Glomerular visceral epithelial cell (primary cell): ENCODE measurements around the gene SLC6A19.
"Not testable (repeated sequence)": the region's sequence is repeated elsewhere in the genome, so short reads cannot be mapped to it uniquely, and the experiment has no call there.

Experiments
- DNase-seq: peaks from one replicate; pipeline ENCODE4 v3.0.0-alpha.2; 2016; ENCODE audit errors: extremely low spot score

The SLC6A19 gene

DNA sequence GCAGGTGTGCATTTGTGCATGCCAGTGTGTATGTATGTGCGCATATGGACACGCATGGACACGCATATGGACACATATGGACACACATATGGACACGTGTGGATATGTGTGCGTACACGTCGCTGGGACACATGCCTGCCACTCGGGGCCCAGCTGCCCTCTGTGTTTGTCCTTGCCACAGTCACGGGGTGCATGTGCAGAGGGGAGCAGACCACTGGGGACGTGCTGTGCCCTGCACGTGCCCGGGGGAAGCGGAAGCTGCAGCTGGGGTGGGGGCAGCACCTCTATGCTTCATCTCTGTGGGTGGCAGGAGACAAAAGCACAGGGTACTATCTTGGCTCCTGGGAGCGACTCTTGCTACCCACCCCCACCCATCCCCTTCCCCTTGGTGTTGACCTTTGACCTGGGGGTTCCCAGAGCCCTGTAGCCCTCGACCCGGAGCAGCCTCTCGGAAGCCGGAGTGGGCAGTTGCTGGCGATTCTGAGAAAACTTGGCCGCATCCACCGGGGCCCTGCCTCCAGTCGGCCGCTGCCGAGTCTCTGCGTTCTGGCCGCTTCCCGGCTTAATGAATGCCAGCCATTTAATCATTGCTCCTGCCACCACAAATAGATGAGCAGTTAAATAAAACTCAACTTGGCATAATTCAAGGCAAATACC lies 21.4 kb downstream of the SLC6A19 start:
- DNase-seq = no peak

DNA sequence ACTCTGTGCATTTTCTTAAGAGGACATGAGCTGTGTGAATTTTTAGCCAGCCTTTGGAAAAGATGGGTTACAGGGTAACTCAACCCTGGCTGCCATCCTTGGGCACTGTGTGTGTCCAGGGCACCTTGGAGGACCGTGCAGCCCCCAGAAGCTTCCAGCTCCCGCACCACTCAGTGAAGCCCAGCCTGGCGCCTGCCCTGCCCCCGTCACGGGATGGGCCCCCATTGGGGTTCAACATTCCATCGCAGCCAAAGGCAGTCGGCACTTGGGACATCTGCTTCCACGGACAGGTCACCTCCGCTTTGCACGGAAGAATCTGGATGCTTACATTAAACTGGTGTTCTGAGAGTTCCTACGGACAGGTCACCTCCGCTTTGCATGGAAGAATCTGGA lies 21.9 kb downstream of the SLC6A19 start:
- DNase-seq = no peak

DNA sequence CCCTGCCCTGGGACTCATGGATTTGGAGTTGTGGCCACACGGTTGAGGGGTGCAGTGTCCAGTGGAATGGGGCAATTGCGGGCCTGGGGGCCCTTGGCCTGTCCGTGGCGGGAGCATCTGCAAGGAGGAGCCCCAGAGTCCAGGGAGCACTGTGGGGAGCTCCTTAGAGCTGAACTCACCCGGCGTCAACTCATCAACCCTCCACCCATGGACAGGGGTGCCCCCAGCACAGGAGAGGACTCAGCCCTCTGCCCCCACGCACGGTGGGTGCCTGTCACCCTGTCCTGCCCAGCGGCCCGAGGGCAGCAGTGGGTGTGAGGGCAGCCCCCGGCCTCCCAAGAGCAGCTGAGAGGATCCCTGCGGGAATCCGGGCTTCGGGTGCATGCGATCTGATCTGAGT lies 23.2 kb downstream of the SLC6A19 start:
- no peak for DNase-seq

DNA sequence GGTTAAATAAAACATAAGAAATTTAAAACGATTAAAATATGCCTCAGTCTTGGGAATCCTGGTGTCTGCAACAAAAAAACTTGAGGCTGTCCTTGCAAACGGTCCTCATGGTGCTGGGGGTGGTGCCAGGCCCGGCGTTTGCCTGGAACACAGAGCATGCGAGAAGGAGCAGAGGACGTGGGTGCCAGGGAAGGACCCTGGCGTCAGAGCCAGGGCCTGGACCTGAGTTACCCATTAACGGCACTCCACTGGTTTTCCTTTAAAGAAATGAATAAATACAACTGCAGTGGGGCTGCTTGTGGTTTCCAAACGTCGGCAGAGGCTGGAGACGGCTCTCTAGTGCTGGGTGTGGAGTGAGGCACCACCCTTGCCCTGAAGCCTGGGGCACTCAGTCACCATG lies 23.7 kb downstream of the SLC6A19 start, which contains the start of gene SLC6A18:
TSS of gene SLC6A18 (plus strand) at position 301 of the 400 bp plus-strand sequence. CDS start at position 398, 97 bp downstream.
- DNase-seq = no peak

DNA sequence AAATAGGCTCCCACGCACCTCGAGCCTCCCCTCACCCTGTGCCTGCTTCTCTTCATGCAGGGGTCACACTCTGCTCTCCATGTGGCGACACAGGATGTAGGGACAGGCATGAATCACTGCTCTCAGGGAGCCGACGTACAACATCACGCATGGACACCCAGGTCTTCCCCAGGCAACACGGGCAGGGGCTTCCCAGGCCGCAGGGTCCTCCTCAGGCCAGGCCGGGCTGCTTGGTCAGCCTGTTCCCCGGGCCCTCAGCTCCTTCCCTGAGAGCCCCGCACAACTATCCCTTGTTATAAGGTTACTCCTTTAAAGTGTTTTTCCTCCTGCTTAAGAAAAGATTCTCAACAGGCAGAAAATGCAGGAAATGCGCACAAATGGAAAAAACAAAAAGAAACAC lies 24.8 kb downstream of the SLC6A19 start:
- no peak for DNase-seq

DNA sequence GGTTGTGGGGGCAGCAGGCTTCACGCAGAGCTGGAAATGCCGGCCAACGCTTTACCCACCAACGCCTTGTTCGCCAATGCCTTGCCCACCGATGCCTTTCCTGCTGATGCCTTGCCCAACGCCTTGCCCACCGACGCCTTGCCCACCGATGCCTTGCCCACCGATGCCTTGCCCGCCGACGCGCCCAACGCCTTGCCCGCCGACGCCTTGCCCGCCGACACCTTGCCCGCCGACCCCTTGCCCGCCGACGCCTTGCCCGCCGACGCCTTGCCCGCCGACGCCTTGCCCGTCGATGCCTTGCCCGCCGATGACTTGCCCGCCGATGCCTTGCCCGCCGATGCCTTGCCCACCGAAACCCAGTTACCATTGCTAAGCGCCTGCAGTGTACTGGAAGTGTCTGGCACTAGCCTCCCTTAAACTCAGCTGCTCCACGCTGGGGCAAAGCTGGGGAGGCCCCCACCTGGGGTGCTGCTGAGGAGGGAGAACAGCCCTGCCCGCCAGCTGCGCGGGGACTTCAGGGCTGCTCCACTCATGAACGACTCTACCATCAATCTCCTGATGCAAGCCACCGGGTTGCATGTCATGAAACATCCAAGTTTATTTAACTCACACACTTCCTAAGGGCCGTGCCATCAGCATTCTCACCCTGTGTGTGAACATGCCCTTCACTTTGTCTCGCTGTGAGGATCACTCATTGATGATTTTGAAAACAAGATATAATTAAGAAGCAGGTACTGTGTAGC lies 25.6 kb downstream of the SLC6A19 start:
- DNase-seq = no peak

DNA sequence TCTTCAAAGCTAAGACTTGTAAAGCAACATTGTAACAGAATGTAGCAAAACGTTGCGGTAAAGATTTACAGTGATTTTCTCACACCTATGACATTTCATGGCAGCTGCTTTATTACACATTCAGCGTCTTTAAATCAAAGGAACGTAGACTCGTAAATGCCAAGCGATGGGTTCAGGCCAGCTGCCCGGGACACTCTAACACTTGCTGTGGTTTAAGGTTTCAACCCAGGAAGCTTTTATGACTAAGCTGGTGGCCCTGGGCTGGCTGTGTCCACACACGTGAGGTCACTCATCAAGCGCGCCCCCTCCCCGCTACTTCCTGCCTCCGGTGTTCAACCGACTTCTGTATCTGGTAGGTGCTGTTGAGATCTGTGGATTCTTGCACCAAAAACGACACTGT lies 26.3 kb downstream of the SLC6A19 start:
- DNase-seq = peak; percentile 36

DNA sequence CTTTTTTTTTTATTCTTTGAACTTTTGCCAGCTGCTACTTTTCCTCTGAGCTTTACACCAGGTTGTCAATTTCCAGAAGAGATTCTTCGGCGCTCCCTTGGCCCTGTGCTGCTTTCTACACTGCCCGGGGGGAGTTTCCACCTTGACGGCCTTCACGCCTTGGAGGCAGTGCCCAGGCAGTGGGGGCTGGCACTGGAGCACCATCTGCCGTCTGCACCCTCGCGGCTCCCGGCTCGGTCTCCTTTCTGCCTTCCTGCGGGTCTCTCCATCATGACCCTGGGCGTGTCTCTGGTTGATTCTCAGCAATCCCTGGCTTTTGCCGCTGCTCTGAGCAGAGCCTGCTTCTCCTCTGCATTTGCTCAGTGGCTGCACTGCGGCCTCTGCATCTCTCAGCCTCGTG lies 26.7 kb downstream of the SLC6A19 start:
- no peak for DNase-seq

DNA sequence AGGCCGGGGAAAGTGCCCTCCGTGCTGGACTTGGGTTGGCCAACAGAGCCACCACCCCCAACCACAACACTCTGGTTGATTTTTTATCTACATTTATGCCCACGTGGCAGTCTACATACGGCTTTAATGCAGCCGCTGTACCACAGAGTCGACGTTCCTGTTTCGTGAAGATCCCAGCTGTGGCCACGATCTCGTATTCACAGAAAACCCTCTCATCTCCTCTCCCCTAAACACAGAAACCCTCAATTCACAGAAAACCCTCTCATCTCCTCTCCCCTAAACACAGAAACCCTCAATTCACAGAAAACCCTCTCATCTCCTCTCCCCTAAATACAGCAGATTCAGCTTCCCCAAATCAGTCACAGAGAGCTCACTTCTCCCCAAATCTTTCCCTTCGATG lies 27.6 kb downstream of the SLC6A19 start:
- not testable (repeated sequence) for DNase-seq

DNA sequence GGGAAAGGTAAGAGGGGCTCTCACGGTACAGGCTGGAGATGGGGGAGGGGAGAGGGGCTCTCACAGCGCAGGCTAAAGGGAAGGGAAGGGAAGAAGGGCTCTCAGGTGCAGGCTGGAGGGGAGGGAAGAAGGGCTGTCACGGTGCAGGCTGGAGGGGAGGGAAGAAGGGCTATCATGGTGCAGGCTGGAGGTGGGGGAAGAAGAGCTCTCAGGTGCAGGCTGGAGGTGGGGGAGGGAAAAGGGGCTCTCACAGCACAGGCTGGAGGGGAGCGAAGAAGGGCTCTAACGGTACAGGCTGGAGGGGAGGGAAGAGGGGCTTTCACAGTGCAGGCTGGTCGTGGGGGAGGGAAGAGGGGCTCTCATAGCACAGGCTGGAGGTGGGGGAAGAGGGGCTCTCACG lies 28.4 kb downstream of the SLC6A19 start:
- no peak for DNase-seq

DNA sequence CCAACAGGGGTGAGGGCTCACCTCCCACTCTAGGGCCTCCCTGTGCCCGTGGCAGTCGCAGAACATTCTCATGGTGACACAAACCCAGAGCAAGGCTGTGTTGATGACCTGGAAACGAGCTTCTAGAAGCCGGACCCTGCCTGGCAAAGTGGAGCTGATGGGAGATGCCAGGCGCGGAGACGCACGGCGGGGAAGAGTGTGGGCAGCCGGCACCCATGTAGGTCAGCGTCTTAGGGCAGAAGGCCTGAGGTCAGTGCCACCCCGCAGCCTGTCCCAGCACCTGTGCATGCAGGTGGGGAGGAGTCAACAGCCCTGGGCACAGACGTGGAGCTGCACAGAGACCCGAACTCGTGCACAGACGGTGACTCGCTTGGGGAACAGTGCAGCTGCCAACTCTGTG lies 29.2 kb downstream of the SLC6A19 start:
- no peak for DNase-seq

DNA sequence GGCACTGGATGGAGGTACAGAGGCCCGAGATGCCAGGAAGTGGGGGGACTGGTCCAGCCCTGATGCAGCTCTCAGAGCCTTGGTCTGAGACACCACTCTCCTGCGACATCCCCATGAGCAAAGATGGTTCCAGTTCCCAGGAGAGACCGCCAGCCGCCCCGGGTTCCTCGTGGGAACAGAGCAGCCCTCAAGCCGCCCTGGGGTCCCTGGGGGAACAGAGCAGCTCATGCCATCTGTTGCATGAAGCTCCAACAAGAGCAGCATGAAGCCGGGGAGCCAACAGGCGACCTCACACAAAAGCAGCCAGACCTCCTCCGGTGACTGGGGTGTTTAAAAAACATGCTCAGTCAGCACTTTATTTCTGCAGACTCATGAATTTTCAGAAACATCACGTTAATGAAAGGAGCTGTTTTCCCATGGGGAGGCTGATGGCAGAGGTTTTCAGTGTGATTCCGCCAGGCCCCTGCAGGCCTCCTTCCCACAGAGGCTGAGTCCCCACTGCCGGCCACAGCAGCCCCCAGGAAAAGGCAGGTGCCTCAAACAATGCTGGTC lies 30.0 kb downstream of the SLC6A19 start:
- DNase-seq = no peak

DNA sequence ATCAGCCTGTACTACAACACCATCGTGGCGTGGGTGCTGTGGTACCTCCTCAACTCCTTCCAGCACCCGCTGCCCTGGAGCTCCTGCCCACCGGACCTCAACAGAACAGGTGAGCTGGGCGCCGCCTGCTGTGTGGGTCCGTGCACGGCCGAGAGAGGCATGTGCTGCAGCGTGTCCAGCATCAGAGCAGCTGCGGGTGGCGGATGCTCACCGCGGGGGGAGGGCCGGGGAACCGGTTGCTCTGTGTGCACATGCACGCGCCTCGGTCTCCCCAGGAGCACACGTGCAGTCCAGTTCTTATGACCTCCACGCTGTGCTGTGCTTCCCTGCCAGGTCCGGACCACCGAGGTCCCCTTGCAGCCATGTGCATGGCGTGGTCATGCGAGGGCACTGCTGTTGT lies 31.4 kb downstream of the SLC6A19 start:
- DNase-seq = no peak

DNA sequence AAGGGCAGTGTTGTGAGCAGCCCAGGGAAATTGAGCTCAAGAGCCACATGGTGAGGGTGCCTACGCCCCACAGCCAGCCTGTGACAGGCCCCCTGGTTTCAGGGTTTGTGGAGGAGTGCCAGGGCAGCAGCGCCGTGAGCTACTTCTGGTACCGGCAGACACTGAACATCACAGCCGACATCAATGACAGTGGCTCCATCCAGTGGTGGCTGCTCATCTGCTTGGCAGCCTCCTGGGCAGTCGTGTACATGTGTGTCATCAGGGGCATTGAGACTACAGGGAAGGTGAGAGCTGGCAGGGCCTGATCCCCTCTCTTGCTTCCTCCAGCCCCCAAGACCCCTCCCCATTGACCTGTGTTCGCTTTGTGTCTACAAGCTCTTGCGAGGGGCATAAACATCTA lies 34.0 kb downstream of the SLC6A19 start:
- DNase-seq = no peak

DNA sequence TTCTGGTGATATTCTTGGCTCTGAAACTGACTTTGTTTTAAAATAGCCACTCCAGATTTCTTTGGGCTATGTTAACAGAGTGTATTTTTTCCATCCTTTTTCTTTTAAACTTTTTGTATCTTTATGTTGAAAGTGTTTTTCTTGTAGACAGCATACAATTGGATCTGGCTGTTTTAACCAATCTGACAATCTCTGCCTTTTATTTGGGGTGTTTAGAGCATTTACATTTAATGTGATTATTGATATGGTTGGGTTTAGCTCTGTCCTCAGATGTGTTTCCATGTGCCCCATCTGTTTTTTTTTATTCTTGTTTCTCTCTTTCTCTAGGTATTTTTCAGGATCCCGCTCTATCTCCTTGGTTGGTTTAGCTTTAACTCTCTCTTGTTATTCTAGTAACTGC lies 34.4 kb downstream of the SLC6A19 start:
- no peak for DNase-seq

DNA sequence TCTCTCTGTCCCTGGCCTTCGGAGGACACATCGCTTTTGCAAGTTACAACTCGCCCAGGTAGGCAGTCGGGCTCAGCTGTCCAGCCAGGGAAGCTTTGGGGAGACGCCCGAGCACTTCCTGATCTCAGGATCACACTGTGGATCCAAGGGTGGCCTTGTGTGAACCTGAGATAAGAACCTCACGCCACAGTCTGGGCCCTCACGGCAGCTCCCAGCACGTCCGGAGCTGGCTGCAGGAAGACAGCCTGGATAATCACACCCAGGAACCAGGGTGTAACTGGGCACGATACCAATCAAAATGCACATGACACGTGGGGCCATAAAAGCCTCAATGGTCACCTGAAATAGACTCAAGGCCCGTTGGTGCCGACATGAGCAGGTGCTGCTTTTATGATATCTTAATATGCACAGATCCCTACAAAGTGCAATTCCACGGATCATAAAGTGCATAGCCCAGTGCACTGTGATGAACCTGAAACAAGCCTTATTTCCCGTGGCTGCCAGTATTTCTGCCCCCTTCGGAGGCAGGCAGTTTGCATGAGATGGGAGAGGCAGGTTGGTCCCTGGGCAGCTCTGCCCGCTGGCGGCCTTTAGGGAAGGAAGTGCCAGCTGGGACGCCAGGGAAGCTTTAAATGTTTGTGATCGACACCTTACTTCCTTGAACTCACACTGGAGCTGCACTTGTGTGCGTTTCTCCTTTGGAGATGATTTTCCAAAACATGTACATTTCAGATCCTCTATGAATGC lies 38.3 kb downstream of the SLC6A19 start:
- DNase-seq = no peak

DNA sequence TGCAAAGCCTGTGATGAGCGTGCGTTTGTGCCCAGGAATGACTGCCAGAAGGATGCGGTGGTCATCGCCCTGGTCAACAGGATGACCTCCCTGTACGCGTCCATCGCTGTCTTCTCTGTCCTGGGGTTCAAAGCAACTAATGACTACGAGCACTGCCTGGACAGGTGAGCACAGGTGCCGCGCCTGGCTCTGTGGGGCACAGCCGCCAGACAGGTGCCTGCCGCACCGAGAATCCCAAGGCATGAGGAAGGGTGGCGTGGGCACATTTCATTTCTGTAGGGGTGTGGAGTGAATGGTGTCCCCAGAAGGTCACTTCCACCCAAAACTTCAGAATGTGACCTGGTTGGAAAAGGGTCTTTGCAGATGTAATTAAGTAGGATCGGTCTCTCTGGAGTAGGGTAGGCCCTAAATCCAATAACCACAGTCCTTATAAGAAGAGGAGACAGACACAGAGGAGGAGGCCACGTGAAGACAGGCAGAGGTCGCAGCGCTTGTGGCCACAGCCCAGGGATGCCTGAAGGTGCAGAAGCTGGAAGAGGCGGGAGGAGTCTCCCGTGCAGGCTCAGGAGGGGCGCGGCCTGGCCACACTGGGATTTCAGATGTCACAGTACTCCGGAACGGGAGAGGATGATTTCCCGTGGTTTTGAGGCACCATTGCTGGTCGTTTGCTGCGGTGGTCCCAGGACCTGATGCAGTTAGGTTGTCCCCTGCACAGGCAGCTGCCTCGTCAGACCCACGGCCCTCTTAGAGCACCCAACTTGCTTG lies 39.3 kb downstream of the SLC6A19 start:
- DNase-seq = no peak

DNA sequence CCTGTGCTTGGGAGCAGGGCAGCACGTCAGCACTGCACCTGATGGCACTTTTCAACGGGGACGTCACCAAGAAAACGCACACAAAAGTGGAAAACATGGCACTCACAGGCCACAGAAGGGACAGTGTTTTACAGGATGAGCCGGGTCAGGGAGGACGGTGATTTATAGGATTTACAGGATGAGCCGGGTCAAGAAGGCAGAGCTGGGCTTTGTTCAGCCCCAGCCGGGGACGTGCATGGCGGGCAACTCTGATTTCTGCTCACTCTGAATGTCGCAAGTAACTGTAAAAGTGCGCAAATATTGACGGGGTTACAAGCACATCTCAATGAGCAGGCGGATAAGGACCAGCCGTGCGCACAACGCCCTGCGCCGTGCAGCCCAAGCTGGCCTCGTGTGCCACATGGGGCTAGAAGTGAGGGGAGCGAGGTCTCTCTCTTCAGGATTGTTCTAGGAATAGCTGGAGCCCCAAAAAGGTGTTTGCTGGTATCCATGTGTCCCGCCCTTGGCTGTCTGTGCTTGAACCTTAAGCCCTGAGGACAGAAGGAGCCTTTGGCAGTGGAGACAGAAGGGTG lies 40.2 kb downstream of the SLC6A19 start:
- DNase-seq = no peak

DNA sequence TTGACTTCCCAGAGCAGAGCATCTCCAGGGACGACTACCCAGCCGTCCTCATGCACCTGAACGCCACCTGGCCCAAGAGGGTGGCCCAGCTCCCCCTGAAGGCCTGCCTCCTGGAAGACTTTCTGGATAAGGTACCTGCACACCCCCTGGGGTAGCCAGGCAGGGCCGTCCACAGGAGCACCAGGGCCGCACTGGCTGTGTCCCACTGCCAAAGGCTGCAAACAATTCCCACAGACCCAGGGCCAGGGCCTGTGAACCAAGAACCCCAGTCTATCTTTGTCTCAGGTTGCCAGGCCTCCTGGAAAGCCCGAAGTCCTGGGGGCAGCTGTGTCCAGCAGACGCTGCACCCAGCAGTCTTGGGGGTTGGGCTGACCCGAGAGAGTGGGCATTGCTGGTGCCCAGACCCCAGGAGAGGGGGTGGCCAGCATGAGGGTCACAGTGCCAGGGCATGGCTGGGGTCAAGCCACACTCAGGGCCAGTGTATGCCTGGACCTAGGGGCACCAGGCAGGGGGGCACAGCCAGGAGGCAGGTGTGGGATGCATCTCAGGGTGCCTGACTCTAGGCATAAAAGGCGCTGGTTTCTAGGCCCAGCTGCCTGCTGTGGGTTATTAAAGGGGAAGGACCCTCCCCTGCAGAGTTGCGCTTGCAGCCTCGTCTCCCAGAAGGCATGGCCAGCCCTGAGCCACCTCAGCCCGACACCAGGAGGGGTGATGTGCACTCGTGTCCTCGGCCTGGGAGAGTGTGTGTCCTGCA lies 41.5 kb downstream of the SLC6A19 start:
- DNase-seq = no peak

DNA sequence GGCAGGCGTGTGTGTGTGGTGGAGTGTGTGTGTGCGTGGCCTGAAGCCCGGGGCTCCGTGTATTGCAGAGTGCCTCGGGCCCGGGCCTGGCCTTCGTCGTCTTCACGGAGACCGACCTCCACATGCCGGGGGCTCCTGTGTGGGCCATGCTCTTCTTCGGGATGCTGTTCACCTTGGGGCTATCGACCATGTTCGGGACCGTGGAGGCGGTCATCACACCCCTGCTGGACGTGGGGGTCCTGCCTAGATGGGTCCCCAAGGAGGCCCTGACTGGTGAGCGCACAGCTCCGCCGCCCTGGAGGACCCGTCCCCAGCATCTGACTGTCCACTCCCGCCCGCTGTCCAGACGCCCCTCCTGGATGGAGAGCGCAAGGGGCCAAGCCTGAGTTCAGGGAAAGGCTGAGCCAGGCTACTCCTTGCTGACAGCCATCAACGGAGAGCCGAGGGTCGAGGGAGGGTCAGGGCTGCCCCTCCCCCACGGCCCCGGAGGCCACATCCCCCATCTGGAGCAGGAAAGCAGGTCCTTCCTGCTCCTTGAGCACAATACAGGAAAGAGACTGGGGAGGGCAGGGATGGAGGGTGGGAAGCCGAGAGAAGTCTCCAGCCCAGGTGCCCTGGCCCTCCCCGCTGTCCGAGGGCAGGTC lies 42.2 kb downstream of the SLC6A19 start:
- no peak for DNase-seq
